ENCODE measurements around the gene WDR76.

Gene WDR76

GRCh38 chr15:43889042-43889441 is 62.2 kb downstream of the WDR76 start:
- Histone ChIP-seq H3K4me2 (ENCODE audit: insufficient read depth, low read length) (no peak overlapping the region), H3K9ac (ENCODE audit: low read depth, low read length) (no peak overlapping the region), H3K27ac (ENCODE audit: low read length) (no peak overlapping the region), H3K79me2 (ENCODE audit: insufficient read depth, low read length) (no peaks in the 10 kb centered on the region), H3K4me1 (ENCODE audit: insufficient read depth, low read length) (no peaks in the 10 kb centered on the region), H2AFZ (ENCODE audit: low read depth, low read length) (no peak overlapping the region), H3K27me3 (ENCODE audit: insufficient read depth, low read length, poor library complexity) (no peaks in the 10 kb centered on the region), H3K9me3 (ENCODE audit: insufficient read depth, low read length, severe bottlenecking) (no peaks in the 10 kb centered on the region), H4K20me1 (ENCODE audit: insufficient read depth, low read length) (no peaks in the 10 kb centered on the region), H3K36me3 (ENCODE audit: insufficient read depth, low read length) (peaks cover 9% of the 10 kb centered on the region), H3K4me3 (ENCODE audit: low read depth in 1 of 2, low read length in 2 of 2) (no peak overlapping the region)
- no peak for TF ChIP-seq EZH2 (IDR thresholded peaks at IDR 0.05; ENCODE audit: borderline replicate concordance, low read depth, low read length, severe bottlenecking)
- no peak for TF ChIP-seq CTCF (IDR thresholded peaks at IDR 0.05; ENCODE audit: borderline replicate concordance, extremely low read depth, low read length, poor library complexity, severe bottlenecking)
- DNase-seq (no peak), ATAC-seq (ENCODE audit: insufficient read depth, low read depth) (no peak)

- ATAC-seq (ENCODE audit: insufficient read depth, low read depth) (no peak), DNase-seq (no peak)
- Histone ChIP-seq H3K79me2 (ENCODE audit: insufficient read depth, low read length) (no peaks in the 10 kb centered on the region), H3K4me3 (ENCODE audit: low read depth in 1 of 2, low read length in 2 of 2) (no peak overlapping the region), H2AFZ (ENCODE audit: low read depth, low read length) (no peak overlapping the region), H3K9ac (ENCODE audit: low read depth, low read length) (no peak overlapping the region), H4K20me1 (ENCODE audit: insufficient read depth, low read length) (no peaks in the 10 kb centered on the region), H3K9me3 (ENCODE audit: insufficient read depth, low read length, severe bottlenecking) (no peaks in the 10 kb centered on the region), H3K36me3 (ENCODE audit: insufficient read depth, low read length) (no peaks in the 10 kb centered on the region; the same call in 1 of the 2 replicates), H3K4me1 (ENCODE audit: insufficient read depth, low read length) (no peaks in the 10 kb centered on the region), H3K4me2 (ENCODE audit: insufficient read depth, low read length) (no peak overlapping the region), H3K27me3 (ENCODE audit: insufficient read depth, low read length, poor library complexity) (no peaks in the 10 kb centered on the region), H3K27ac (ENCODE audit: low read length) (no peak overlapping the region)
- TF ChIP-seq EZH2 (IDR thresholded peaks at IDR 0.05; ENCODE audit: borderline replicate concordance, low read depth, low read length, severe bottlenecking): no peak
- no peak for TF ChIP-seq CTCF (IDR thresholded peaks at IDR 0.05; ENCODE audit: borderline replicate concordance, extremely low read depth, low read length, poor library complexity, severe bottlenecking)
Measured at GRCh38 chr15:43893956-43894355, 67.2 kb downstream of the WDR76 start.

GRCh38 chr15:43895586-43895985 is 68.8 kb downstream of the WDR76 start:
- DNase-seq (no peak), ATAC-seq (ENCODE audit: insufficient read depth, low read depth) (no peak)
- no peaks in the 10 kb centered on the region for H3K79me2 ChIP-seq (ENCODE audit: insufficient read depth, low read length)
- H3K9ac ChIP-seq (ENCODE audit: low read depth, low read length): no peak overlapping the region
- no peaks in the 10 kb centered on the region for H3K9me3 ChIP-seq (ENCODE audit: insufficient read depth, low read length, severe bottlenecking)
- TF ChIP-seq EZH2 (IDR thresholded peaks at IDR 0.05; ENCODE audit: borderline replicate concordance, low read depth, low read length, severe bottlenecking): no peak
- TF ChIP-seq CTCF (IDR thresholded peaks at IDR 0.05; ENCODE audit: borderline replicate concordance, extremely low read depth, low read length, poor library complexity, severe bottlenecking): no peak
- H2AFZ ChIP-seq (ENCODE audit: low read depth, low read length): no peak overlapping the region
- no peaks in the 10 kb centered on the region for H3K4me1 ChIP-seq (ENCODE audit: insufficient read depth, low read length)
- H3K36me3 ChIP-seq (ENCODE audit: insufficient read depth, low read length): no peaks in the 10 kb centered on the region
- no peak overlapping the region for H3K4me3 ChIP-seq (ENCODE audit: low read depth in 1 of 2, low read length in 2 of 2)
- no peaks in the 10 kb centered on the region for H3K27me3 ChIP-seq (ENCODE audit: insufficient read depth, low read length, poor library complexity)
- no peaks in the 10 kb centered on the region for H4K20me1 ChIP-seq (ENCODE audit: insufficient read depth, low read length)
- H3K4me2 ChIP-seq (ENCODE audit: insufficient read depth, low read length): no peak overlapping the region
- H3K27ac ChIP-seq (ENCODE audit: low read length): no peak overlapping the region

GRCh38 chr15:43896543-43896942 is 69.7 kb downstream of the WDR76 start:
- Histone ChIP-seq H3K27ac (ENCODE audit: low read length) (no peak overlapping the region), H3K4me3 (ENCODE audit: low read depth in 1 of 2, low read length in 2 of 2) (no peak overlapping the region), H4K20me1 (ENCODE audit: insufficient read depth, low read length) (no peaks in the 10 kb centered on the region), H2AFZ (ENCODE audit: low read depth, low read length) (no peak overlapping the region), H3K79me2 (ENCODE audit: insufficient read depth, low read length) (no peaks in the 10 kb centered on the region), H3K36me3 (ENCODE audit: insufficient read depth, low read length) (no peaks in the 10 kb centered on the region), H3K9ac (ENCODE audit: low read depth, low read length) (no peak overlapping the region), H3K27me3 (ENCODE audit: insufficient read depth, low read length, poor library complexity) (no peaks in the 10 kb centered on the region), H3K4me1 (ENCODE audit: insufficient read depth, low read length) (no peaks in the 10 kb centered on the region), H3K4me2 (ENCODE audit: insufficient read depth, low read length) (no peak overlapping the region), H3K9me3 (ENCODE audit: insufficient read depth, low read length, severe bottlenecking) (no peaks in the 10 kb centered on the region)
- no peak for ATAC-seq (ENCODE audit: insufficient read depth, low read depth)
- DNase-seq: no peak
- TF ChIP-seq EZH2 (IDR thresholded peaks at IDR 0.05; ENCODE audit: borderline replicate concordance, low read depth, low read length, severe bottlenecking): no peak
- no peak for TF ChIP-seq CTCF (IDR thresholded peaks at IDR 0.05; ENCODE audit: borderline replicate concordance, extremely low read depth, low read length, poor library complexity, severe bottlenecking)

Measured in DND-41 (cell line).